NCI-H146 treated with DMSO at 0.1 percent for 48 hours (cell line): ENCODE data around the gene MAML2.

Experiments
- DNase-seq: peaks from one replicate; lab custom pipeline; 2025; ENCODE audit not compliant: unreplicated experiment; lab: John Stamatoyannopoulos, UW

Gene MAML2

GRCh38 chr11:96215826-96216225 is 127.2 kb downstream of the MAML2 start:
- no peak for DNase-seq

GRCh38 chr11:96215110-96215782 is 127.7 kb downstream of the MAML2 start:
- DNase-seq: no peak

GRCh38 chr11:96214777-96215109 is 128.3 kb downstream of the MAML2 start:
- no peak for DNase-seq

- DNase-seq: no peak
Observed at GRCh38 chr11:96213500-96213899, 129.5 kb downstream of the MAML2 start.

GRCh38 chr11:96211436-96211835 is 131.6 kb downstream of the MAML2 start:
- no peak for DNase-seq

GRCh38 chr11:96207459-96208449 is 135.2 kb downstream of the MAML2 start:
- no peak for DNase-seq

- no peak for DNase-seq
Observed at GRCh38 chr11:96206955-96207354, 136.0 kb downstream of the MAML2 start.

- no peak for DNase-seq
Observed at GRCh38 chr11:96205460-96205809, 137.6 kb downstream of the MAML2 start.

GRCh38 chr11:96204721-96205459 is 138.1 kb downstream of the MAML2 start:
- DNase-seq: no peak

GRCh38 chr11:96204366-96204659 is 138.7 kb downstream of the MAML2 start:
- DNase-seq: no peak

GRCh38 chr11:96203567-96204365 is 139.2 kb downstream of the MAML2 start:
- DNase-seq: no peak

- DNase-seq: no peak
Observed at GRCh38 chr11:96200243-96200642, 142.8 kb downstream of the MAML2 start.

GRCh38 chr11:96199563-96200025 is 143.4 kb downstream of the MAML2 start:
- DNase-seq: no peak

GRCh38 chr11:96197801-96198701 is 144.9 kb downstream of the MAML2 start:
- DNase-seq: no peak

- DNase-seq: no peak
Observed at GRCh38 chr11:96197103-96197502, 145.9 kb downstream of the MAML2 start.

GRCh38 chr11:96196181-96196662 is 146.8 kb downstream of the MAML2 start:
- DNase-seq: no peak

GRCh38 chr11:96195671-96196070 is 147.3 kb downstream of the MAML2 start:
- no peak for DNase-seq

GRCh38 chr11:96194581-96195374 is 148.2 kb downstream of the MAML2 start:
- DNase-seq: no peak
